SK-N-SH treated with all-trans-retinoic acid at 6 μM for 48 hours (cell line): ENCODE measurements around the gene NXPH2.

Experiments
- ATAC-seq: fragments of 200-7000 bp; cut with Tn5 transposase; 3 replicates; pipeline ENCODE4 v1.9.1; 2020; ENCODE audit warnings: mild to moderate bottlenecking, moderate library complexity
- ARNTL ChIP-seq: fragments of 450-650 bp; formaldehyde crosslinking; IDR thresholded peaks from 2 replicates; pipeline ENCODE4 v1.5.0; 2020; ENCODE audit warnings: low read depth, mild to moderate bottlenecking, moderate library complexity, borderline replicate concordance
- BACH2 ChIP-seq: fragments of 250-450 bp; sonication (Bioruptor Pico); IDR thresholded peaks from 2 replicates; pipeline ENCODE4 v1.9.0; 2021; ENCODE audit warnings: mild to moderate bottlenecking, borderline replicate concordance
- CSDC2 ChIP-seq: fragments of 250-450 bp; sonication (Bioruptor Pico); IDR thresholded peaks from 2 replicates; pipeline ENCODE4 v1.5.0; 2020; ENCODE audit warnings: mild to moderate bottlenecking, moderate library complexity
- ESRRG ChIP-seq: fragments of 250-450 bp; sonication (Bioruptor Pico); IDR thresholded peaks from 2 replicates; pipeline ENCODE4 v1.6.1; 2021; ENCODE audit warnings: mild to moderate bottlenecking
- GLIS3 ChIP-seq: fragments of 250-450 bp; sonication (Bioruptor Pico); IDR thresholded peaks from 2 replicates; pipeline ENCODE4 v1.5.0; 2020; ENCODE audit warnings: mild to moderate bottlenecking, moderate library complexity
- ISL1 ChIP-seq: fragments of 250-450 bp; sonication (Bioruptor Pico); IDR thresholded peaks from 2 replicates; pipeline ENCODE4 v2.1.2; 2022; ENCODE audit warnings: mild to moderate bottlenecking, moderate library complexity
- PPARA ChIP-seq: fragments of 250-450 bp; sonication (Bioruptor Pico); IDR thresholded peaks from 2 replicates; pipeline ENCODE4 v1.5.0; 2020; ENCODE audit warnings: mild to moderate bottlenecking, borderline replicate concordance
- RARB ChIP-seq: fragments of 250-450 bp; sonication (Bioruptor Pico); IDR thresholded peaks from 2 replicates; pipeline ENCODE4 v1.8.0; 2021; ENCODE audit warnings: mild to moderate bottlenecking, moderate library complexity
- SNAI2 ChIP-seq: fragments of 250-450 bp; sonication (Bioruptor Pico); IDR thresholded peaks from 2 replicates; pipeline ENCODE4 v1.5.0; 2020; ENCODE audit warnings: mild to moderate bottlenecking, moderate library complexity
- TCF4 ChIP-seq: fragments of 250-450 bp; sonication (Bioruptor Pico); IDR thresholded peaks from 2 replicates; pipeline ENCODE4 v1.8.0; 2021; ENCODE audit warnings: mild to moderate bottlenecking, moderate library complexity, borderline replicate concordance
- TOX ChIP-seq: fragments of 250-450 bp; sonication (Bioruptor Pico); IDR thresholded peaks from 2 replicates; pipeline ENCODE4 v1.8.0; 2021; ENCODE audit warnings: mild to moderate bottlenecking, moderate library complexity, borderline replicate concordance
- ZC3H10 ChIP-seq: fragments of 250-450 bp; sonication (Bioruptor Pico); IDR thresholded peaks from 2 replicates; pipeline ENCODE4 v1.5.1; 2021; ENCODE audit warnings: mild to moderate bottlenecking, moderate library complexity
- ZFP3 ChIP-seq: fragments of 250-450 bp; sonication (Bioruptor Pico); IDR thresholded peaks from 2 replicates; pipeline ENCODE4 v1.5.0; 2020; ENCODE audit warnings: mild to moderate bottlenecking, moderate library complexity
- ZFP30 ChIP-seq: fragments of 450-650 bp; formaldehyde crosslinking; IDR thresholded peaks from 2 replicates; pipeline ENCODE4 v1.5.0; 2022; ENCODE audit warnings: mild to moderate bottlenecking, moderate library complexity
- ZNF565 ChIP-seq: fragments of 450-650 bp; formaldehyde crosslinking; conservative IDR thresholded peaks from 2 replicates; pipeline ENCODE4 v1.5.0; 2020; ENCODE audit warnings: low read depth, mild to moderate bottlenecking, moderate library complexity
- ZNF70 ChIP-seq: fragments of 450-650 bp; formaldehyde crosslinking; IDR thresholded peaks from 2 replicates; pipeline ENCODE4 v1.5.0; 2020; ENCODE audit warnings: mild to moderate bottlenecking, moderate library complexity
- TF ChIP-seq, protein P1 (sequence below): fragments of 250-450 bp; sonication (Bioruptor Pico); IDR thresholded peaks from 2 replicates; pipeline ENCODE4 v1.5.1; 2021; ENCODE audit warnings: mild to moderate bottlenecking, moderate library complexity
- TF ChIP-seq, protein P2 (sequence below): fragments of 250-450 bp; sonication (Bioruptor Pico); IDR thresholded peaks from 2 replicates; pipeline ENCODE4 v1.5.1; 2020; ENCODE audit warnings: low read depth, mild to moderate bottlenecking, moderate library complexity
- TF ChIP-seq, protein P3 (sequence below): fragments of 250-450 bp; sonication (Bioruptor Pico); IDR thresholded peaks from 2 replicates; pipeline ENCODE4 v1.8.0; 2021; ENCODE audit warnings: low read depth, mild to moderate bottlenecking, moderate library complexity, borderline replicate concordance
- TF ChIP-seq, protein P4 (sequence below): fragments of 250-450 bp; sonication (Bioruptor Pico); IDR thresholded peaks from 2 replicates; pipeline ENCODE4 v1.5.0; 2020; ENCODE audit warnings: mild to moderate bottlenecking, moderate library complexity
- TF ChIP-seq, protein P5 (sequence below): fragments of 250-450 bp; sonication (Bioruptor Pico); IDR thresholded peaks from 2 replicates; pipeline ENCODE4 v1.8.0; 2020; ENCODE audit warnings: mild to moderate bottlenecking, moderate library complexity, borderline replicate concordance

NXPH2 gene

DNA sequence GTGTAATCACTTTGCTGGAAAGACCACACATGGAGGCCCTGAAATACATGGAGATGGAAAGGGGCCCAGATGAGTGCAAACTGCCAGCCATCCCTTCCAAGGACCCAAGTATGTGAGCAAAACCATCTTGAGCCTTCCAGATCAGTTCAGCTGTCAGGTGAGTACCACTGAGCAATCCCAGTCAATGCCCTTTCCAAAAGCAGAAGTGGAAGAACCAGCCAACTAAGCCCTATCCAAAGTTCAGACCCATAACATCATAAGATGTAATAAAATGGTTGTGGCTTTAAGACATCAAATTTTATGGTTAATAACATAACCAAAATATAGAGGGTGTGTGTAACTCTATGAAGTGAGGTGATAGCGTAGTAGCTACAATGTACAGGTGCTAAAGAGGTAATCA lies 88.5 kb downstream of the NXPH2 start (continued):
- TF ChIP-seq RARB (CRISPR knock-in tag) (no peak), ESRRG (no peak), ZFP3 (CRISPR knock-in tag) (no peak), TOX (CRISPR knock-in tag) (no peak), ARNTL (CRISPR knock-in tag) (no peak), ZNF70 (CRISPR knock-in tag) (no peak), TCF4 (no peak)
- TF ChIP-seq, protein P1, sequence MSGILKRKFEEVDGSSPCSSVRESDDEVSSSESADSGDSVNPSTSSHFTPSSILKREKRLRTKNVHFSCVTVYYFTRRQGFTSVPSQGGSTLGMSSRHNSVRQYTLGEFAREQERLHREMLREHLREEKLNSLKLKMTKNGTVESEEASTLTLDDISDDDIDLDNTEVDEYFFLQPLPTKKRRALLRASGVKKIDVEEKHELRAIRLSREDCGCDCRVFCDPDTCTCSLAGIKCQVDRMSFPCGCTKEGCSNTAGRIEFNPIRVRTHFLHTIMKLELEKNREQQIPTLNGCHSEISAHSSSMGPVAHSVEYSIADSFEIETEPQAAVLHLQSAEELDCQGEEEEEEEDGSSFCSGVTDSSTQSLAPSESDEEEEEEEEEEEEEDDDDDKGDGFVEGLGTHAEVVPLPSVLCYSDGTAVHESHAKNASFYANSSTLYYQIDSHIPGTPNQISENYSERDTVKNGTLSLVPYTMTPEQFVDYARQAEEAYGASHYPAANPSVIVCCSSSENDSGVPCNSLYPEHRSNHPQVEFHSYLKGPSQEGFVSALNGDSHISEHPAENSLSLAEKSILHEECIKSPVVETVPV: no peak
- TF ChIP-seq, protein P2, sequence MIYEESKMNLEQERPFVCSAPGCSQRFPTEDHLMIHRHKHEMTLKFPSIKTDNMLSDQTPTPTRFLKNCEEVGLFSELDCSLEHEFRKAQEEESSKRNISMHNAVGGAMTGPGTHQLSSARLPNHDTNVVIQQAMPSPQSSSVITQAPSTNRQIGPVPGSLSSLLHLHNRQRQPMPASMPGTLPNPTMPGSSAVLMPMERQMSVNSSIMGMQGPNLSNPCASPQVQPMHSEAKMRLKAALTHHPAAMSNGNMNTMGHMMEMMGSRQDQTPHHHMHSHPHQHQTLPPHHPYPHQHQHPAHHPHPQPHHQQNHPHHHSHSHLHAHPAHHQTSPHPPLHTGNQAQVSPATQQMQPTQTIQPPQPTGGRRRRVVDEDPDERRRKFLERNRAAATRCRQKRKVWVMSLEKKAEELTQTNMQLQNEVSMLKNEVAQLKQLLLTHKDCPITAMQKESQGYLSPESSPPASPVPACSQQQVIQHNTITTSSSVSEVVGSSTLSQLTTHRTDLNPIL (CRISPR knock-in tag): no peak

DNA sequence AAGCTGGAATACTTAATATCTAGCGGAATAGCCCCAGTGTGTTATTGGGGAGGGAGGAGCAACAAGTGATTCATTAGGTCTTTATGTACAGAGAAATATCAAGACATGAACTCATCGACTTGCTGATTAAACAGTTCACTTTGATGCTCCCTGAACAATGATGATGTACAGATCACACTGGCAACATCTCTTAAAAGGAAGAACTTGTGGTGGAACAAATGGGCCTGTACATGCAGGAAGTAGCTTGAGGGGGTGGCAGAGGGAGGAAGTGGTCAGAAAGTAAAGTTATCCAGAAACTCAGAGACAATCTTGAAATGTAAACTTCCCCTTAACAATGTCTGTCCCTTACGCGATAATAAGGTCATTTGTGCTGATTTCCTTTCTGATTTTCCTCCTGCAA lies 90.5 kb downstream of the NXPH2 start:
- ATAC-seq: no peak
- TF ChIP-seq BACH2 (CRISPR knock-in tag) (no peak), GLIS3 (CRISPR knock-in tag) (no peak), TCF4 (no peak), ARNTL (CRISPR knock-in tag) (no peak), RARB (CRISPR knock-in tag) (no peak), ESRRG (no peak), PPARA (CRISPR knock-in tag) (no peak), SNAI2 (no peak), ZC3H10 (CRISPR knock-in tag) (no peak), ZFP3 (CRISPR knock-in tag) (no peak), CSDC2 (no peak), ZNF565 (CRISPR knock-in tag) (no peak), ISL1 (CRISPR knock-in tag) (no peak), TOX (CRISPR knock-in tag) (no peak), ZFP30 (no peak), ZNF70 (CRISPR knock-in tag) (no peak)
- TF ChIP-seq, protein P3, sequence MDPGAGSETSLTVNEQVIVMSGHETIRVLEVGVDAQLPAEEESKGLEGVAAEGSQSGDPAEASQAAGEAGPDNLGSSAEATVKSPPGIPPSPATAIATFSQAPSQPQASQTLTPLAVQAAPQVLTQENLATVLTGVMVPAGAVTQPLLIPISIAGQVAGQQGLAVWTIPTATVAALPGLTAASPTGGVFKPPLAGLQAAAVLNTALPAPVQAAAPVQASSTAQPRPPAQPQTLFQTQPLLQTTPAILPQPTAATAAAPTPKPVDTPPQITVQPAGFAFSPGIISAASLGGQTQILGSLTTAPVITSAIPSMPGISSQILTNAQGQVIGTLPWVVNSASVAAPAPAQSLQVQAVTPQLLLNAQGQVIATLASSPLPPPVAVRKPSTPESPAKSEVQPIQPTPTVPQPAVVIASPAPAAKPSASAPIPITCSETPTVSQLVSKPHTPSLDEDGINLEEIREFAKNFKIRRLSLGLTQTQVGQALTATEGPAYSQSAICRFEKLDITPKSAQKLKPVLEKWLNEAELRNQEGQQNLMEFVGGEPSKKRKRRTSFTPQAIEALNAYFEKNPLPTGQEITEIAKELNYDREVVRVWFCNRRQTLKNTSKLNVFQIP: no peak
- TF ChIP-seq, protein P4, sequence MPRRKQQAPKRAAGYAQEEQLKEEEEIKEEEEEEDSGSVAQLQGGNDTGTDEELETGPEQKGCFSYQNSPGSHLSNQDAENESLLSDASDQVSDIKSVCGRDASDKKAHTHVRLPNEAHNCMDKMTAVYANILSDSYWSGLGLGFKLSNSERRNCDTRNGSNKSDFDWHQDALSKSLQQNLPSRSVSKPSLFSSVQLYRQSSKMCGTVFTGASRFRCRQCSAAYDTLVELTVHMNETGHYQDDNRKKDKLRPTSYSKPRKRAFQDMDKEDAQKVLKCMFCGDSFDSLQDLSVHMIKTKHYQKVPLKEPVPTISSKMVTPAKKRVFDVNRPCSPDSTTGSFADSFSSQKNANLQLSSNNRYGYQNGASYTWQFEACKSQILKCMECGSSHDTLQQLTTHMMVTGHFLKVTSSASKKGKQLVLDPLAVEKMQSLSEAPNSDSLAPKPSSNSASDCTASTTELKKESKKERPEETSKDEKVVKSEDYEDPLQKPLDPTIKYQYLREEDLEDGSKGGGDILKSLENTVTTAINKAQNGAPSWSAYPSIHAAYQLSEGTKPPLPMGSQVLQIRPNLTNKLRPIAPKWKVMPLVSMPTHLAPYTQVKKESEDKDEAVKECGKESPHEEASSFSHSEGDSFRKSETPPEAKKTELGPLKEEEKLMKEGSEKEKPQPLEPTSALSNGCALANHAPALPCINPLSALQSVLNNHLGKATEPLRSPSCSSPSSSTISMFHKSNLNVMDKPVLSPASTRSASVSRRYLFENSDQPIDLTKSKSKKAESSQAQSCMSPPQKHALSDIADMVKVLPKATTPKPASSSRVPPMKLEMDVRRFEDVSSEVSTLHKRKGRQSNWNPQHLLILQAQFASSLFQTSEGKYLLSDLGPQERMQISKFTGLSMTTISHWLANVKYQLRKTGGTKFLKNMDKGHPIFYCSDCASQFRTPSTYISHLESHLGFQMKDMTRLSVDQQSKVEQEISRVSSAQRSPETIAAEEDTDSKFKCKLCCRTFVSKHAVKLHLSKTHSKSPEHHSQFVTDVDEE (CRISPR knock-in tag): no peak
- TF ChIP-seq, protein P5, sequence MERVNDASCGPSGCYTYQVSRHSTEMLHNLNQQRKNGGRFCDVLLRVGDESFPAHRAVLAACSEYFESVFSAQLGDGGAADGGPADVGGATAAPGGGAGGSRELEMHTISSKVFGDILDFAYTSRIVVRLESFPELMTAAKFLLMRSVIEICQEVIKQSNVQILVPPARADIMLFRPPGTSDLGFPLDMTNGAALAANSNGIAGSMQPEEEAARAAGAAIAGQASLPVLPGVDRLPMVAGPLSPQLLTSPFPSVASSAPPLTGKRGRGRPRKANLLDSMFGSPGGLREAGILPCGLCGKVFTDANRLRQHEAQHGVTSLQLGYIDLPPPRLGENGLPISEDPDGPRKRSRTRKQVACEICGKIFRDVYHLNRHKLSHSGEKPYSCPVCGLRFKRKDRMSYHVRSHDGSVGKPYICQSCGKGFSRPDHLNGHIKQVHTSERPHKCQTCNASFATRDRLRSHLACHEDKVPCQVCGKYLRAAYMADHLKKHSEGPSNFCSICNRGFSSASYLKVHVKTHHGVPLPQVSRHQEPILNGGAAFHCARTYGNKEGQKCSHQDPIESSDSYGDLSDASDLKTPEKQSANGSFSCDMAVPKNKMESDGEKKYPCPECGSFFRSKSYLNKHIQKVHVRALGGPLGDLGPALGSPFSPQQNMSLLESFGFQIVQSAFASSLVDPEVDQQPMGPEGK (CRISPR knock-in tag): no peak
- TF ChIP-seq, protein P1: no peak

DNA sequence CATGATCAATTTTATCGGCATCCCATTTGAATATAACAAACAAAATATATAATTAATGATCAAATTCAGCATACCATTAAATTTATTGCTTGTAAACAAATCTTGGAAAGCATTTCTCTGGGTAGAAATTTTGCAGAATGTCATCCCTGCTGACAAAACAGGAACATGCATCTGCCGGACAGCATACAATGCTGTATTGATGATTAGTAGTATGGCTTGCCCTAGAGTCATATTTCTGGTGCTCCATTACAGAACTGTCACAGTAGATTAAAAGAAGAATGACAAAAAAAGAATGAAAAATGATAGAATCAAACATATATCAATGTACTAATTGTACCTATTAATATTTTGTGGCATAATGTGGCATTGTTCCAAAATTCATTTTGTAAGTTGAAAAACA lies 98.0 kb downstream of the NXPH2 start:
- no peak for ATAC-seq
- no peak for TF ChIP-seq ARNTL (CRISPR knock-in tag)
- TF ChIP-seq TOX (CRISPR knock-in tag): no peak
- TF ChIP-seq CSDC2: no peak
- no peak for TF ChIP-seq ZNF70 (CRISPR knock-in tag)
- TF ChIP-seq, protein P1: no peak
- TF ChIP-seq PPARA (CRISPR knock-in tag): no peak
- no peak for TF ChIP-seq RARB (CRISPR knock-in tag)
- no peak for TF ChIP-seq BACH2 (CRISPR knock-in tag)
